Measurements from ENCODE around the gene SCGB1C2.

GRCh38 chr17:144936-145670, 7.7 kb downstream of the SCGB1C2 start:
- TF ChIP-seq POLR2A (IDR thresholded peaks at IDR 0.05) = no peak
- TF ChIP-seq CTCF (IDR thresholded peaks at IDR 0.05) = no peak
- no peak for TF ChIP-seq POLR2AphosphoS5 (IDR thresholded peaks at IDR 0.05; ENCODE audit: insufficient read depth in 1 of 2, low read depth in 1 of 2)
